Stimulated activated CD4-positive, alpha-beta T cell treated with anti-CD3 and anti-CD28 coated beads, Interleukin-4, amount 100 ng/mL, for 1 hour (primary cell): ENCODE measurements around the gene OOSP1.
"Not testable (repeated sequence)": the region's sequence is repeated elsewhere in the genome, so short reads cannot be mapped to it uniquely, and the experiment has no call there.

Experiments used
- DNase-seq: peaks from one replicate; pipeline ENCODE4 v3.0.0-alpha.2; 2020

OOSP1 gene

GRCh38 chr11:59962107-59962482 is 23.9 kb downstream of the OOSP1 start:
- DNase-seq = no peak

- DNase-seq = no peak
Measured at GRCh38 chr11:59963733-59964132, 25.5 kb downstream of the OOSP1 start, which contains the start of gene OOSP4A. Gene OOSP4A (plus strand): TSS chr11:59964033. CDS start chr11:59964033, 0 bp downstream.

DNA sequence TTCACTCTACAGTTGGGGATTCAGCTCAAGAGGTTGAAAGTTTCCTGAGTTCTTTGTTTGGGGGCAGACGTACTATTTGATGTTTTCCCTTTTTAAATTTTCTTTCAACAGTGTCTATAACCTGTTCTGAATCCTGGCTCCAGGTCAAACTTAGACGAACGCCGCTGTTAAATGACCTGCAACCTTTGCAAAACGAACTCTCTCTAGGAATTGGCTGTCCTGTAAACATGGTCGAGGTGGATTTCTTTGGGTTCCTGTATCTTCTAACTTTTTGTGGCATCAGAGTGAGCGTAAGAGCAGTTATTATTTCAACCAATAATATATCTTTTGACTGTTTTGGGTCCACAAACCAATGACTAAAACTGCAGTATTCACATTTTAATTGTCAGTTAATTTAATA is 27.2 kb downstream of the OOSP1 start:
- DNase-seq = no peak

GRCh38 chr11:59966201-59966600 is 28.0 kb downstream of the OOSP1 start:
- no peak for DNase-seq

GRCh38 chr11:59967677-59968394 is 29.6 kb downstream of the OOSP1 start:
- DNase-seq = no peak

- no peak for DNase-seq
Measured at GRCh38 chr11:59968395-59968783, 30.2 kb downstream of the OOSP1 start.

DNA sequence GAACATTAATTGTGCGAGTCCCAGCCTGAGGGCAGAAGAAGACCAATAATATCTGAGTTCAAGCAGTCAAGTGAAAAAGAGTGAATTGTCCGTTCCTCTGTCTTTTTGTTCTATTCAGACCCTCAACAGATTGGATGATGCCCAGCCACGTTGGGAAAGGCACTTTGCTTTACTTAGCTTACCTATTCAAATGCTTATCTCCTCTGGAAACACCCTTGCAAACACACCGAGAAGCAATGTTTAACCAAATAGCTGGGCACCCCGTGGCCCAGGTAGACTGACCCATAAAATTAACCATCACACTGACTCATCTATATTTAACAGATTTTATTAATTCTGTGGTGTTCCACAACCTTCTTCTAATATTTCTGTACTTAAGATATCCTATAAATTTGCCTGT is 34.9 kb downstream of the OOSP1 start:
- DNase-seq = no peak

- no peak for DNase-seq
Measured at GRCh38 chr11:59981106-59981770, 43.0 kb downstream of the OOSP1 start.

GRCh38 chr11:59982037-59982436 is 43.8 kb downstream of the OOSP1 start:
- not testable (repeated sequence) for DNase-seq

DNA sequence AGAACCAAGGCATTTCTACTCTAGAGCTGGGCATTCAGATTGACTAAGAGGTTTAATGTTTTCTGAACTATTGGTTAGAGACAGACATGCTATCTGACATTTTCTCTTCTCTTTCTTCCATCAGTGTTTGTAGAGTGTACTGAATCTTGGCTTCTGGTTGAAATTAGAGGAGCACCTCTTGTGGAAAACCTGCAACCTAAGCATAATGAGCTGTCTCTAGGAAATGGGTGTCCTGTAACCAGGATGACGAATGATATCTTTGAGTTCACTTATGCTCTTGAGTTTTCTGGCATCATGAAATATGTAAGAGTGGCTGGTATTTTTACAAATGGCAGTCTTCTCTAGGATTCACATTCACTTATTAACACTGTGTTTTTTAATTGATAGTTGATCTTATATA is 45.0 kb downstream of the OOSP1 start:
- no peak for DNase-seq

GRCh38 chr11:59984368-59984767 is 46.1 kb downstream of the OOSP1 start:
- no peak for DNase-seq

GRCh38 chr11:59990421-59990820 is 52.2 kb downstream of the OOSP1 start:
- DNase-seq = no peak

GRCh38 chr11:59992425-59992824 is 54.2 kb downstream of the OOSP1 start:
- no peak for DNase-seq

DNA sequence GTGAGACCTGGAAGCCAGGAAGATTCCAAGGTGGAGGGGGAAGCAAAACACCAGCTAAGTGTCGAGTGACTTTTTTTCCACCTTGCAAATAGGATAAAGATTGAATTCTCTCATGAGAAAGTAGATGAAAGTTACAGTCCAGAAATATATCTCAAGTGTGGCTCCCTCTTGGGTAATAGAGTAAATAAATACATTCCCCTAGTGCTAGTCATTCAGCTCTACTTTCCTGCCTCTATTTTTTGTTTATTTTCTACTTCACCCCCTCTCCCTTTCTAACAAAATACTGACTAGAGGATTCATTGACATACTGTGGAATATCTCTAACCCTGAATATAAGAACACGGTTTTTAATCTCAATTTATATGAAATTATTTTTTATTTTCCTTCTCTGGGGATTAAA is 59.6 kb downstream of the OOSP1 start:
- DNase-seq = no peak

- DNase-seq = no peak
Measured at GRCh38 chr11:59999691-60000090, 61.5 kb downstream of the OOSP1 start.

- DNase-seq = no peak
Measured at GRCh38 chr11:60003729-60004128, 65.5 kb downstream of the OOSP1 start.

GRCh38 chr11:60005360-60005759 is 67.1 kb downstream of the OOSP1 start:
- DNase-seq = no peak
